Astrocyte of the cerebellum (primary cell): ENCODE measurements around the gene GBP7.

Experiments
- DNase-seq: peaks from one replicate; pipeline ENCODE4 v3.0.0-alpha.2; 2011; ENCODE audit warnings: low read depth
- H3K4me3 ChIP-seq: 2 replicates; pipeline ENCODE4 v1.5.1; 2011; ENCODE audit warnings: mild to moderate bottlenecking, low read depth, low read length, moderate library complexity
- in situ Hi-C: cut with HindIII; loops from 2 replicates; pipeline ENCODE4 v1.10.0; 2017; ENCODE audit warnings: low sequenced_read_pairs
- TF ChIP-seq, protein P1 (sequence below): IDR thresholded peaks from 2 replicates; pipeline ENCODE4 v1.5.1; 2012; ENCODE audit warnings: low read length, low read depth, moderate library complexity, mild to moderate bottlenecking; ENCODE audit errors: missing control alignments

The GBP7 gene

GRCh38 chr1:89203166-89203565, 27.4 kb upstream of the GBP7 start:
- DNase-seq, result no peak

GRCh38 chr1:89201106-89201794, 25.4 kb upstream of the GBP7 start:
- no peak overlapping the region for H3K4me3 ChIP-seq
- in situ Hi-C loops, result no loop called here
- DNase-seq, result no peak
- TF ChIP-seq, protein P1, sequence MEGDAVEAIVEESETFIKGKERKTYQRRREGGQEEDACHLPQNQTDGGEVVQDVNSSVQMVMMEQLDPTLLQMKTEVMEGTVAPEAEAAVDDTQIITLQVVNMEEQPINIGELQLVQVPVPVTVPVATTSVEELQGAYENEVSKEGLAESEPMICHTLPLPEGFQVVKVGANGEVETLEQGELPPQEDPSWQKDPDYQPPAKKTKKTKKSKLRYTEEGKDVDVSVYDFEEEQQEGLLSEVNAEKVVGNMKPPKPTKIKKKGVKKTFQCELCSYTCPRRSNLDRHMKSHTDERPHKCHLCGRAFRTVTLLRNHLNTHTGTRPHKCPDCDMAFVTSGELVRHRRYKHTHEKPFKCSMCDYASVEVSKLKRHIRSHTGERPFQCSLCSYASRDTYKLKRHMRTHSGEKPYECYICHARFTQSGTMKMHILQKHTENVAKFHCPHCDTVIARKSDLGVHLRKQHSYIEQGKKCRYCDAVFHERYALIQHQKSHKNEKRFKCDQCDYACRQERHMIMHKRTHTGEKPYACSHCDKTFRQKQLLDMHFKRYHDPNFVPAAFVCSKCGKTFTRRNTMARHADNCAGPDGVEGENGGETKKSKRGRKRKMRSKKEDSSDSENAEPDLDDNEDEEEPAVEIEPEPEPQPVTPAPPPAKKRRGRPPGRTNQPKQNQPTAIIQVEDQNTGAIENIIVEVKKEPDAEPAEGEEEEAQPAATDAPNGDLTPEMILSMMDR, result no peak

More at GRCh38 chr1:89203166-89203565, 27.4 kb upstream of the GBP7 start:
- in situ Hi-C loops, result no loop called here
- TF ChIP-seq, protein P1, result no peak
- no peak overlapping the region for H3K4me3 ChIP-seq

DNA sequence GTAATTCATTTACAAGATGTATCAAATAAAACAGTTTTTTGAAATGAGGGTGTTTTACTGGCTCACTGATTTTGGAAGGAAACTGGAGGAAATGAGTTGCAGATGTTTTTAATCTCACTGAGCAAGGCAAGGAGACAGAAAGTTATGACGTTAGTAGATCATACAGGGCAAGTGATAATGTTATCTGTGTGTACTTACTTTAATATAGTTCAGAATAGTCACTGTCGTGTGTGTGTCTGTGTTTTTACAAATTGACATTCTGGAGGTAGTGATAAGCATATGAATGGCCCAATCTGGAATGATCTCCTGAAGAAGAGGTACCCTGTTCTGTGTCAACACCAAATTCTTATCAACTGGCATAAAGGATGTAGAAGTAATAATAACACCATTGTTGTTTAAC, 24.9 kb upstream of the GBP7 start:
- no peak overlapping the region for H3K4me3 ChIP-seq
- in situ Hi-C loops, result no loop called here
- no peak for DNase-seq
- TF ChIP-seq, protein P1, result no peak

DNA sequence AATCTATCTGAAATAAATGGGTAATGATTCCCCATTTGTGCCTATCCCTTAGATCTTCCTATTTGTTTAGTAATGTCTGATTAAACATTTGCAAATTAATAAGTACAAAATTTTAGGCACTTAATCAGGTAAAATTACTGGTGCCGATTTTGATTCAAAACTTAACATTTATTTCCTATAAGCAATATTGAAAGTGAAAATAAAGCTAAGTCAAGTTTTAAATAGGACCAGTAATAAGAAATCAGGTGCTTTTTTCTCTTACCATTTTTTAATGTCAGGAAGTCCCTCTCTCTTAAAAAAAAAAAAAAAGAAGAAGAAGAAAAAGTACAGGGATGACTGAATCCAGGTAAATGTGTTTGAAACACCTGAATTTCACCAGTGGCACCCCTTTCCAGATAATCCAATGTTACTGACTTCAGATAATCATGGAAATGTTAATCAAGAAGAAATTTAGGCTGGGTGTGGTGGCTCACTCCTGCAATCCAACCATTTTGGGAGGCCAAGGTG, 23.8 kb upstream of the GBP7 start:
- no peak for DNase-seq
- TF ChIP-seq, protein P1, result no peak
- in situ Hi-C loops, result no loop called here
- no peak overlapping the region for H3K4me3 ChIP-seq

DNA sequence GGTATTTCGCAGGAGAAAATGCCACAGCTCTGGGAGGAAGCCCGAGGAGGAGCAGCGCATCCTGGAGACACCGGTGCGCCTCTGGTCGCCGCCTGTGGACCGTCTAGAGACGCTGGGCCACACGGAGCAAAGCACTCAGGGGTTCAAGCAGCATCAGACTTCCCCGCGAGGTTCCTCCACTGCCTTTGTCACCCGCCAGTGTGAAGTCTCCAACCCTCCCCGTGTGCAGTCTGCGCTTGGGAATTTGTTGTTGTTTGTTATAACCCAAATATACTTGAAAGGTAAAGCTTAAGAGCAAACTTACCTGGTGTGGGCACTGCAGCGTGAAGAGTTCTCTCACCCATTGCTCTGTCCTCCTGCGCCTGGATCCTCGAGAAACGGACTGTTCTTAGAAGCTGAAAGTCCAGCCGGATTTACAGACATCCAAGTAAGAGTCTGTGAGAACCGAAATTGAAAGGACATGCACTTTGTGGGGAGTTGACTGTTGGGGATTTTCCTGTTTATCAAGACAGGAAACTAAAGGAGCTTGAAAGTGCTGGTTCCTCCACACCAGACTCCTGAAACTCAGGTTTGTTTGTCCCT, 22.8 kb upstream of the GBP7 start, which contains the start of gene GBP4:
Gene GBP4, minus strand, starts transcription at position 452 of the 582 bp plus-strand sequence. Its CDS starts 108 bp downstream, at position 344.
- TF ChIP-seq, protein P1, result no peak
- in situ Hi-C loops, result no loop called here

DNA sequence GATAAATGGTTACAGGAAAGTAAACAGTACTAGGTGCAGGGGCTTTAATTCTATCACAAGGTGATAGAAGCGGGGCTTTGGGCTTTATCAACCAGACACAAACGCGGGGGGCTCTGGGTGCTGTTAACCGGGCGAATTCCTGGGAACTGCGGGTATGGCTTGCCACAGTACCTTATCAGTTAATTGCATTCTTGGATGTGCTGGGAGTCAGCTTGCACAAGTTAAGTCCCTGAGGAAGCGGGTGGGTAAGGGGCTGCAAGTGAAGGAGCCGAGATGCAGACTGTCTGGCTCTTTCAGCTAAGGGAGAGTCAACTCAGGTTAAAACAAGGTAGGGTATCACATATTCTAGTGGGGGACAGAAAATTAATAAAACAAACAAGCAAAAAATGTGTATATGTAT, 22.3 kb upstream of the GBP7 start:
- in situ Hi-C loops, result no loop called here
- DNase-seq, result no peak
- H3K4me3 ChIP-seq, result peak overlapping the region; percentile 13
- TF ChIP-seq, protein P1, result no peak

More for the DNA sequence above, 22.8 kb upstream of the GBP7 start, which contains the start of gene GBP4:
- no peak for DNase-seq
- peak within 1 kb of the TSS; percentile 13 for H3K4me3 ChIP-seq
